Activated naive CD4-positive, alpha-beta T cell (primary cell): Measurements from ENCODE around the gene GPR25.

Source experiments
- DNase-seq, 4 experiments: peaks; one replicate each; lab custom pipeline; 2025; lab: John Stamatoyannopoulos, UW

GPR25 gene

GRCh38 chr1:200912737-200913407, 40.1 kb downstream of the GPR25 start:
- DNase-seq, result no peak

GRCh38 chr1:200916152-200916551, 43.4 kb downstream of the GPR25 start:
- DNase-seq, result no peak

GRCh38 chr1:200916681-200917080, 43.9 kb downstream of the GPR25 start:
- DNase-seq, result no peak

- DNase-seq, result no peak
Measured at GRCh38 chr1:200917291-200917817, 44.6 kb downstream of the GPR25 start.

- no peak for DNase-seq
Measured at GRCh38 chr1:200918006-200918405, 45.2 kb downstream of the GPR25 start.

GRCh38 chr1:200919386-200919785, 46.6 kb downstream of the GPR25 start:
- DNase-seq, result no peak

GRCh38 chr1:200921571-200922110, 48.9 kb downstream of the GPR25 start:
- no peak for DNase-seq

- DNase-seq, result no peak
Measured at GRCh38 chr1:200922406-200922805, 49.6 kb downstream of the GPR25 start.

GRCh38 chr1:200923601-200924000, 50.8 kb downstream of the GPR25 start:
- no peak for DNase-seq
